NCI-H2107 (cell line): ENCODE measurements around the gene MYH9.

Experiments used
- DNase-seq: peaks from one replicate; lab custom pipeline; 2025; lab: John Stamatoyannopoulos, UW

MYH9 gene

DNA sequence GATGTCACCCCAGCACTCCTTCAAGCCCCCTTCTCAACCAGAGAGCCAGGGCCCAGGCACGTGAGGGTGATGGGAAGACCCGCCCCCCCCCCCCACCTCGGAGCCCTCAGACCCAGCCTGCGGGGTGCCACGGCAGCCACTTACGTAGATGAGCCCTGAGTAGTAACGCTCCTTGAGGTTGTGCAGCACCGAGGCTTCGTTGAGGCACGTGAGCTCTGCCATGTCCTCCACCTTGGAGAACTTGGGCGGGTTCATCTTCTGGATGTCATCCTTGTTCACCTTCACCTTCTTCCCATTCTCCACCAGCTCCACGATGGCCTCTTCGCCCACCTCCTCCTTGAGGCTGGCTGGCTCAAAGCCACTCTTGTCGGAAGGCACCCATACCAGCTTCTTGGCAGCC, 39.0 kb downstream of the MYH9 start:
- DNase-seq = no peak

GRCh38 chr22:36347094-36347493, 40.7 kb downstream of the MYH9 start:
- DNase-seq = no peak

GRCh38 chr22:36344106-36344827, 43.5 kb downstream of the MYH9 start:
- no peak for DNase-seq

DNA sequence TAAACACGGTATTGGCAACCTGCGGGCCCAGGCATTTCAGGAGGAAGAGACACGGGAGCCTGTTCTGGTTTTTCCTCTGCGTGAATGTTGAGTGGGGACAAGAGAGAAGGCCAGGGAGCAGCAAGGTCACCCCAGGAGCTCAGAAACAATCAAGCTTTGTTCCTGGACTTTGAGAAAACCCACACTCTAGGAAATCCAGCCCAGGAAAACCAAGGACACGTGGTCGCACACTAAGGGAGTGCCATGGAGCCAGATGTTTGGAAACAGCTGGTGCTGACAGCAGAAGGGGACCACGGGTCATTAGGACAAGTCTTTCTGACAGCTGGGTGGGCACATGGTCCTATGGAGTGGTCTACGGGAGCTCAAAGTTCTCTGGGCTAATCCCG, 44.1 kb downstream of the MYH9 start:
- no peak for DNase-seq

DNA sequence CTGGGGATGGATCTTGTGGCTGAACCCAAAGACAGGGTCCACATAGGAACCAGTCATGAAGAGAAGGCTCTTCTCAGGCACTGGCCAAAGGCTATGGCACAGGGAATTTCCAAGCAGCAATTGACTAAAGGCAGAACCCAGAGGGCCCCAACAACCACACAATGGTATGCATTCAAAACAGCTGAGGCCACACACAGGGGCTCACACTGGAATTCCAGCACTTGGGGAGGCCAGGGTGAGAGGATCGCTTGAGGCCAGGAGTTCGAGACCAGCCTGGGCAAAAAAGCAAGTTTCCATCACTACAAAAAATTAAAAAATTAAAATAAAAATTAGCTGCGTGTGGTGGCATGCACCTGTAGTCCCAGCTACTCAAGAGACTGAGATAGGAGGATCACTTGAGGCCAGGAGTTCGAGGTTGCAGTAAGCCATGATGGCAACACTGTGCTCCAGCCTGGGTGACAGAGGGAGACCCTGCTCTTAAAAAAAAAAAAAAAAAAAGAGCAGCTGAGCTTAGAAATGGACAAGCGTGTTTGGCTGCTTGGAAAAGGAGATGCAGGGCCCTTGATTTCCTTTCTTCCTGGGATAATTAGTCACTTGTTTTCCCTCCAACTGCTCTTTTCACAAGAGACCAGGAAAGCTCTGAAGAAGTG, 44.6 kb downstream of the MYH9 start:
- no peak for DNase-seq

- no peak for DNase-seq
Observed at GRCh38 chr22:36341640-36342041, 46.1 kb downstream of the MYH9 start.

GRCh38 chr22:36340621-36341020, 47.1 kb downstream of the MYH9 start:
- no peak for DNase-seq

DNA sequence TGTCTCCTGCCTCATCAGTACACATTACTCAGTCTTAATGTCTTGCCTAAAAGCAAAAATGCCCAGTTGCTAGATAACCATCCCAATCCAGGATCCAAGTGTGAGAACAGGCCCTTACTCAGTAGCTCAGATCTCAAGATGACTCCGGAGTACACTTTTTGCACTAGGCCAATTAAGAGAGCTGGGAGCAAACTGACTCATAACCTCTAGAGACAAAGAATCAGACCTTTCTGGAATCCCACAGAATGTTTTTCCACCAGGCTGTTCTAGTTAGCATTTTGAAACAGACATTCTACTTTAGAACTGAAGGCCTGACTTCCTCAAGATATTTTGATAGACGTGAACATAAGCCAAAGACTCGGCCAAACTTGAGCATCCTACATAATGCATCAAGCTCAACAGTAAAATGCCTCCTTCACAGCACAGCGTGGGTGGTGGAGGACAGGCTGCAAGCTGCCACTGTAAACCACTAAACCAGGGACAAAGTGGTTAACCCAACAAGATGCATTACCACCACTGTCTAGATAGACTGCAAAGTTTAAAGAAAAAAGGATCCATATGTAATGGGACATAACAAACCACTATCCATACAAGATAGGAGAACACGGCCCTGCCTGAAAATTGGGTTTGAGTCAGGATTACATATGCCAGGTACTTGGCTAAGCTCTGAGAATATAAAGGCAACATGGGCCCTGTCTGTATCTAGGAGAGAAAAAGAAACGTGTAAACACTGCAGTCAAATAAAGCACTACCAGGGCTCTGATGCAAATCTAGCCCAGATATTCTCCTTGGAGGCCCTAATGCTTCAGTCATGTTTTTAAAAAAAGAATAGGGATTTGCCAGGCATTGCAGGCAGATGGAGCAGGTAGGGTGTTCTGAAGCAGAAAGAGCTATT, 48.3 kb downstream of the MYH9 start:
- DNase-seq = no peak

DNA sequence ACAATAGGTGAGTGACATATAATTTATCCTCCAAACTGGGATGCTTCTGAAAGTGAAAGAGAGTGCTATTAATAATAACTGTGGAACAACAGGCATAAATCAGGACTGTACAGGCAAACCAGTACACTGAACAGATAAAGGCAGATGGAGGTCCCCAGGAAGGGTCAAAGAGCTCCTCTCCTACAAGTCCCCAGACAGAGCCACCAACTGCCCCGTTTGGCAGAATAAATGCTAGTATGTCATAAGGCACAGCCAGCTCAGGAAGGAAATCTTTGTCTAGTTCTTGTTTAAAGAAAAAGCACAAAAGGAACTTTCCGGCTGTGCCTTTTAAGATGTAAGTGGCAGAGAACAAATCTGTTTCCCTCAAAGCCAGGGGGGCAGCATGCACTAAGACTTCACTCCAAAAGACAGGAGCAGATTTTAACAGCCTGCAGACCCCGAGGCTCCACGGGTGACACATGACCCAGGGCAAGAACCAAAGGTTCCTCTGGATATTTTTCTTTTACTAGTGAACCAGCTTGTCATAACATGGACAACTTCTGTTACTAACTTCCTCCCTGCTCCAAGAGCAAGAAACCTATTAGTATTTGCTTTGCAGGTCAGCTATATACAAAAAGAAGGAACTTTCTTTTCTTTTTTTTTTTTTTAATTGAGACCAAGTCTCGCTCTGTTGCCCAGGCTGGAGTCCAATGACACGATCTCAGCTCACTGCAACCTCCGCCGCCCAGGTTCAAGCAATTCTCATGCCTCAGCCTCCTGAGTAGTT, 50.2 kb downstream of the MYH9 start:
- no peak for DNase-seq

GRCh38 chr22:36336246-36337182, 51.3 kb downstream of the MYH9 start:
- no peak for DNase-seq

- DNase-seq = no peak
Observed at GRCh38 chr22:36335621-36336020, 52.1 kb downstream of the MYH9 start.

- no peak for DNase-seq
Observed at GRCh38 chr22:36334821-36335603, 52.8 kb downstream of the MYH9 start.

- DNase-seq = no peak
Observed at GRCh38 chr22:36334081-36334820, 53.5 kb downstream of the MYH9 start.

DNA sequence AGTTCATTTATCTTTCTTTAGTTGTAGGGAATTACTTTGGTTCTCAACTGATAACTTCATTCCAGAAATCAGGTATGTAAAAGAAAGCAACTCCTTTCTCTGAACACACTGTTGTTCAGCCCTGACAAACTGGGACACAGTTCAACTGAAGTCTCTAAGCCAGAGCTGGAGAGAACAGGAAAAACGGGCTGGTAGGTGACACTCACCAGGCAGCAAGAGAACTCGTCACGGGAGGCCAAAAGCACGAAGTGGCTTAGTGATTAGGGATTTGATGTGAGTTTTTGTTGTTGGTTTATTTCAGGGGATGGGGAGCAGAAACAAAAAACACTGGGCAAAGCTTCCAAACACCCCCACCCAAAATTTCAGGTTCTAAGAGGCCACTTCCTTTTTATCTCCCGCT, 54.1 kb downstream of the MYH9 start:
- DNase-seq = no peak

GRCh38 chr22:36332623-36333332, 55.0 kb downstream of the MYH9 start:
- DNase-seq = no peak

GRCh38 chr22:36331912-36332622, 55.7 kb downstream of the MYH9 start:
- DNase-seq = no peak

DNA sequence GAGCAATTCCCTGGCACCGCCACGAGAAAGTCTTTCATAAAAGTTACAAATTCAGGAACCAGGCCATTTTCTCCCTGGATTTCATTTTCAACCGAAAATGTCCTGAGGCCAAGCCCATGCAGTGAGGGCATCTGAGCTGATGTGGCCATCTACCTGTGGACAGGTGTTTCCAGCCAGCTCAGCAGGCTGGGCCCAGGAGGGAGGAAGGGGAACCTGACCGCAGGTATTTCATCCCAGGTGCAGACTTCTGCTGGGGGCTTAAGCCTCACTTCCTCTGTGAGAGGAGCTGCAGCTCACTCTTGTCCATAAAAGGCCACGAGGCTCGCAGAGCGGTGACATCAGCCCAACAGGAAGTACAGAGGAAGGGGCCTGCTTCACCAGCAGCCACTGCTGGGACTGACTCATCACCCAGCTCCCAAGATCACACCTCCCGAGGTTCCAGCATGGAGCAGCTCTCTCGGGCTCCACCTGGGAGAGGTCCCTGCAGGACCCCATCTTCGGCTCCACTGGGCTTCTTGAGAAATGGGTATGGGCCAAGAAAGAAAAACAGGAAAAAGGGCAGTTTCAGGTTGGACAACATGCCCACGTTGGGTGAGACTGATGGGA, 56.4 kb downstream of the MYH9 start:
- peak; percentile 49 for DNase-seq
